GM12891 (cell line): ENCODE measurements around the gene KCNQ2.

Source experiments
- DNase-seq: peaks from one replicate; pipeline ENCODE4 v3.0.0; 2011; ENCODE audit warnings: low spot score; ENCODE audit not compliant: insufficient read length
- FAIRE-seq: peaks from 2 replicates; lab custom pipeline; 2011; peaks lifted over from hg19 to GRCh38; lab: Jason Lieb, UNC
- PAX5 ChIP-seq: IDR thresholded peaks from 2 replicates; pipeline ENCODE4 v1.6.1; 2011; ENCODE audit warnings: low read length, moderate library complexity, mild to moderate bottlenecking; ENCODE audit not compliant: insufficient read depth, severe bottlenecking
- POLR2A ChIP-seq: IDR thresholded peaks from 2 replicates; pipeline ENCODE4 v1.6.1; 2011; ENCODE audit warnings: low read depth, low read length, control low read depth
- POLR2AphosphoS5 ChIP-seq: IDR thresholded peaks from 2 replicates; pipeline ENCODE4 v1.6.1; 2011; ENCODE audit warnings: low read depth, low read length, control low read depth
- POU2F2 ChIP-seq: IDR thresholded peaks from 2 replicates; pipeline ENCODE4 v1.6.1; 2011; ENCODE audit warnings: low read depth, mild to moderate bottlenecking, control low read depth, low read length, moderate library complexity
- SPI1 ChIP-seq: IDR thresholded peaks from 2 replicates; pipeline ENCODE4 v1.6.1; 2011; ENCODE audit warnings: low read depth, low read length, control low read depth
- TAF1 ChIP-seq: IDR thresholded peaks from 2 replicates; pipeline ENCODE4 v1.6.1; 2011; ENCODE audit warnings: low read depth, low read length, control low read depth

Gene KCNQ2

GRCh38 chr20:63399596-63400375 lies 72.7 kb downstream of the KCNQ2 start:
- FAIRE-seq (no peak), DNase-seq (no peak)
- TF ChIP-seq SPI1 = no peak

DNA sequence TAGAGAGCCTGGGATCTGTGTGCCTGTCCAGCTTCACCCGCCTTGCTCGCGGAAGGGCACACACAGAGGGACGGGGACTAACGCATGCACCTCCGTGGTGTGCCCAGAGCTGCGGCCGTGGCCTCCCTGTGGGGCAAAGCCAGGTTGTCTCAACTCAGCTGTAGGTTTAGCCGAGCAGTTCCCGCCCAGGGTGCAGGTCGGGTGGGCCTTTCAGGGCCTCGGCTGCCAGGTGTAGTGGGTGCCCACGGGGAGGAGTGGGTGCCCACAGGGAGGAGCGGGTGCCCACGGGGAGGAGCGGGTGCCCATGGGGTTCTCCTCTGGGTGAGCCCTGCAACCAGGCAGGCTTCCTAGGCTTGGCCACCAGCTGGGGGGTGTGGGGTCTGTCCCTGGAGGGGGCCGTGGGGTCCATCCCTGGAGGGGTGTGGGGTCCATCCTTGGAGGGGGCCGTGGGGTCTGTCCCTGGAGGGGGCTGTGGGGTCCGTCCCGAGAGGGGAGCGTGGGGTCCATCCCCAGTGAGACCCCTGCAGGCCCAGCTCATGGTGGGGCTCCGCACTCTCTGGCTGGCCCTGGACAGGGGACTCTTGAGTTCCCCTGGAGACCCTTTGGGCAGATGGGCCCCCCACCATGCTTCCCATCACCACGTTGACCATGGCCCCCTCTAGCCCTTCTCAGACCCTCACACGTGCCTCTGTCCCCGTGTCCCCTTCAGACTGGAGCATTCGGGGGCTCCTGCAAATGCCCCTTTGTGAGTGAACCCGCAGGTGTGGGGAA lies 73.5 kb downstream of the KCNQ2 start:
- TF ChIP-seq POU2F2 (no peak), POLR2A (no peak), PAX5 (no peak), POLR2AphosphoS5 (no peak)
- DNase-seq = no peak
- FAIRE-seq = no peak

- FAIRE-seq = no peak
- DNase-seq = no peak
- TF ChIP-seq POLR2AphosphoS5 (no peak), TAF1 (no peak)
Measured at GRCh38 chr20:63397946-63398450, 74.5 kb downstream of the KCNQ2 start.

DNA sequence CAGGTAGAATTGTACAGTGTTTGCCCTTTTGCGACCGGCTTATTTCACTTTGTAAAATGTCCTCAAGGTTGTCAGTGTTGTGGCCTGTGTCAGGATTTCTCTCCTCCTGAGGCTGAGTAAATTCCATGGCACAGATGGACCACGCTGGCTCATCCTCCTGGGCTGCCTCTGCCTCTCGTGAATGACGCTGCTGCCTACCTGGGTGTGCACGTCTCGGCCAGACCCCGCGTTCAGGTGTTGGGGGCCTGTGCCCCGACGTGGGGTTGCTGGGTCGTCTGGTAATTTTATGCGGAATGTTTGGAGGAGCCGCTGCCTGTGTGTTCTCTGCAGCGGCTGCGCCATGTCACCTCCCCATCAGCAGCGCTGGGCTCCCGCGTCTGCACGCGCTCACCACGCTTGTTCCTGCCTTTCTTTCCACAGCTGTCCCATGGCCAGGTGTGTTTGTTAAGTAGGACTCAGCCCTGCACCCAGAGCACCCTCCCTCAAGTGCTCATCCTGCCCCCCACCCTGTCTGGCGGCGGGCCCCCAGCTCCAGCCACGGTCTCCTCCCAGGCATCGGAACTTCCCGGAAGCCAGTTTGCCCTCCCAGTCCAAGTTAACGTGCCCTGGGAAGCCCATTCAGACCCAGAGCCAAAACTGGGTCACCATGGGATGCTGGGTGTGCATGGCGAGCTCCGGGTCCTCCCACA lies 75.2 kb downstream of the KCNQ2 start:
- DNase-seq (no peak), FAIRE-seq (no peak)
- TF ChIP-seq POU2F2 = no peak
- TF ChIP-seq SPI1 = no peak
- no peak for TF ChIP-seq POLR2AphosphoS5
- no peak for TF ChIP-seq POLR2A
- no peak for TF ChIP-seq TAF1
- TF ChIP-seq PAX5 = no peak

DNA sequence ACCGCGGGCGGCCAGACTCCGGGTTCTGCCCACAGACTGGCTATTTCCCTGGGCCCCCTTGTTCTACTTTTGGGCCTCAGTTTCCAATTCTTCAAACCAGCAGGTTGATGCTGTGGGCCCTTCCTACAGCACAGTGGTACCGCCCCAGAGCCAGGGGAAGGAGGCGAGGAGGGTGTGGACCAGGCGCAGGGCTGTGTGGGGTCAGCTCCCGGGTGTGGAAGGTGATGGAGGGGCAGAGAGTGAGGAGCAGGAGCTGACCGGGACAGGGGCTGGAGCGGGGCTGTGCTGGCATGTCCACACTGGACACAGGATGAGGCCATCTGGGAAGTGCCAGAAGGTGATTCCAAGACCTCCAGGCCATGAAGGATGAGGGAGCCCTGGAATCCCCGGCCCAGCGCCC lies 76.2 kb downstream of the KCNQ2 start:
- DNase-seq = no peak
- no peak for FAIRE-seq
- TF ChIP-seq TAF1 = no peak
- no peak for TF ChIP-seq PAX5
- TF ChIP-seq SPI1 = no peak
- no peak for TF ChIP-seq POLR2A
- TF ChIP-seq POU2F2 = no peak
- no peak for TF ChIP-seq POLR2AphosphoS5

DNA sequence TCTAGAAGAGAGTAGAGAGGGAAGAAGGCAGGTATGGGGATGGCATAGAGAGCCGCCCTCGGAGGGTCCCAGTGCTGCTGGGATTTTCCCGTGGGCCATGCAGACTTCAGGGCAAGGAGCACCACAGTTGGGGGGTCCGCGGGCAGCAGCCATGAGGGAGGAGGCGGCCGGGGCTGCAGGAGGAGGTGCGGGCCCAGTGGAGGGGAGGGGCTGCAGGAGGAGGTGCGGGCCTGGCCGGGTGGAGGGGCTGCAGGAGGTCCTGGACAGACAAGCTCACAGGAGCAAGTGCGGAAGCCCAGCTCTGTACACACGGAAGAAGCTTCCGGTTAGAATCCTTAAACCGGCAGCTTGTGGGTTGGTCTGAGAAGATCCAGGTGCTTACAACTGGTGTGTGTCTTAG lies 76.7 kb downstream of the KCNQ2 start:
- FAIRE-seq (no peak), DNase-seq (no peak)
- TF ChIP-seq POLR2A = no peak
- no peak for TF ChIP-seq SPI1

- no peak for FAIRE-seq
- TF ChIP-seq POLR2AphosphoS5 = no peak
- no peak for DNase-seq
Measured at GRCh38 chr20:63394920-63395455, 77.5 kb downstream of the KCNQ2 start.

DNA sequence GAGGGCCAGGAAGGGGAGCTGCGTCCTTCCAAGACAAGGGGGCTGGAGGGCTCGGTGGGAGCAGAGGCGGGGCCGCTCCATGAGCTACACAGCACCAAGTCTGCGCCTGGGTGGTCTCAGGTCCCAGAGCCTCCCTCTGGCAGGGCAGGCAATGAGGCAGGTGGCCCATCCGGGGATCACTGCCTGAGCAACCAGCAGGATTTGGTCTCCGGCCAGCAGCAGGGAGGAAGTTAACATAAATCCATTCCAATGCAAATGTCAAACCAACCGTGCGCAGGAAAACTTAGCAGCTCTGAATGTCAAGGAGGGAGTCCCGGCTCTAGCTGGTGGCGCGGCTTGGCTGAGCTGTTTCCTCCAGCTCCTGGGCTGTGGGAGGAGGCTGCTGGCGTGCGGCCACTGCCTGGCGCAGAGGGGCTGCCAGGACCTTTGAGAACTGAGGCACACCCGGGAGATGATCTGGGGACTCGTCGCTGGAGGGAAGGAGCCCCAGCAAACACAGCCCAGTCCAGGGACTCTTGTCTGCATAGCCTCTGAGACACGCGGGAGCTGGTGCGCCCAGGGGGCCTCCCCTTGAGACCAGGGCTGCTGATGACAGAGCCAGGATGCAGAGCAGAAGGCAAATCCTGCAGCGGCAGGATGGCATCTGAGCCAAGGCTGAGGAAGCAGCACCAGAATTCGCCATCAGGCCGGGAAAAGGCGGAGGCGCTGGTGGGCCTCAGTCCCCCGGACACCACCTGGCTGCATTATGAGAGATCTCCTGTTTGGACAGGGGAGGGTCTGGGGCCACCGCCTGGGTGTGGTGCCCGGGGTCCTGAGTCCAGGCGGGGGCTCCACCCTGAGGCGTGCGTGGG lies 78.2 kb downstream of the KCNQ2 start:
- no peak for DNase-seq
- no peak for FAIRE-seq

GRCh38 chr20:63393566-63393965 lies 78.9 kb downstream of the KCNQ2 start:
- FAIRE-seq = no peak
- TF ChIP-seq POLR2AphosphoS5 (no peak), SPI1 (no peak), POU2F2 (no peak), TAF1 (no peak), PAX5 (no peak), POLR2A (no peak)

More for the DNA sequence above, 78.2 kb downstream of the KCNQ2 start:
- TF ChIP-seq POLR2A (no peak), TAF1 (no peak), POLR2AphosphoS5 (no peak), POU2F2 (no peak), SPI1 (no peak), PAX5 (no peak)

More at GRCh38 chr20:63393566-63393965, 78.9 kb downstream of the KCNQ2 start:
- DNase-seq = no peak
